ENCODE results near the gene GPR39.

GRCh38 chr2:132475615-132476014, 59.0 kb downstream of the GPR39 start:
- TF ChIP-seq CTCF (IDR thresholded peaks at IDR 0.05) (no peak), POLR2A (IDR thresholded peaks at IDR 0.05) (no peak)

Measured in body of pancreas (tissue), 4 donors.